Ectodermal cell (in vitro differentiated cells): ENCODE measurements around the gene PTPRS.

Experiments
- H3K27ac ChIP-seq: 2 replicates; pipeline ENCODE4 v1.7.0; 2013; ENCODE audit warnings: mild to moderate bottlenecking, low read depth, low read length; ENCODE audit not compliant: insufficient read depth, poor library complexity, severe bottlenecking
- H3K27me3 ChIP-seq: 2 replicates; pipeline ENCODE4 v1.7.0; 2013; ENCODE audit warnings: mild to moderate bottlenecking, low read length; ENCODE audit not compliant: insufficient read depth, control insufficient read depth, poor library complexity, severe bottlenecking
- H3K36me3 ChIP-seq: one replicate; pipeline ENCODE4 v1.7.0; 2013; ENCODE audit warnings: low read length; ENCODE audit not compliant: control insufficient read depth, insufficient read depth
- H3K4me1 ChIP-seq: one replicate; pipeline ENCODE4 v1.7.0; 2013; ENCODE audit warnings: low read length; ENCODE audit not compliant: control insufficient read depth, insufficient read depth
- H3K4me3 ChIP-seq: 2 replicates; pipeline ENCODE4 v1.7.0; 2013; ENCODE audit warnings: low read depth, low read length, control low read depth; ENCODE audit not compliant: insufficient read depth
- H3K9me3 ChIP-seq: 2 replicates; pipeline ENCODE4 v1.7.0; 2013; ENCODE audit warnings: mild to moderate bottlenecking, low read length, moderate library complexity; ENCODE audit not compliant: control insufficient read depth
- WGBS, 2 experiments: methylation state at CpG; one replicate each; pipeline ENCODE4 v1.1.7; 2013; ENCODE audit warnings: missing lambda C conversion rate in 2 of 2; 5-methylcytosine and 5-hydroxymethylcytosine counted together

PTPRS gene

GRCh38 chr19:5297272-5297669, 43.3 kb downstream of the PTPRS start:
- peaks cover 3% of the 10 kb centered on the region for H3K4me1 ChIP-seq
- 97 to 98% methylated on average over 4 to 6 of the region's 6 CpGs for WGBS, 2 experiments
- H3K4me3 ChIP-seq, result no peak overlapping the region
- H3K27me3 ChIP-seq, result no peaks in the 10 kb centered on the region
- no peak overlapping the region for H3K27ac ChIP-seq
- no peaks in the 10 kb centered on the region for H3K9me3 ChIP-seq
- H3K36me3 ChIP-seq, result no peaks in the 10 kb centered on the region

DNA sequence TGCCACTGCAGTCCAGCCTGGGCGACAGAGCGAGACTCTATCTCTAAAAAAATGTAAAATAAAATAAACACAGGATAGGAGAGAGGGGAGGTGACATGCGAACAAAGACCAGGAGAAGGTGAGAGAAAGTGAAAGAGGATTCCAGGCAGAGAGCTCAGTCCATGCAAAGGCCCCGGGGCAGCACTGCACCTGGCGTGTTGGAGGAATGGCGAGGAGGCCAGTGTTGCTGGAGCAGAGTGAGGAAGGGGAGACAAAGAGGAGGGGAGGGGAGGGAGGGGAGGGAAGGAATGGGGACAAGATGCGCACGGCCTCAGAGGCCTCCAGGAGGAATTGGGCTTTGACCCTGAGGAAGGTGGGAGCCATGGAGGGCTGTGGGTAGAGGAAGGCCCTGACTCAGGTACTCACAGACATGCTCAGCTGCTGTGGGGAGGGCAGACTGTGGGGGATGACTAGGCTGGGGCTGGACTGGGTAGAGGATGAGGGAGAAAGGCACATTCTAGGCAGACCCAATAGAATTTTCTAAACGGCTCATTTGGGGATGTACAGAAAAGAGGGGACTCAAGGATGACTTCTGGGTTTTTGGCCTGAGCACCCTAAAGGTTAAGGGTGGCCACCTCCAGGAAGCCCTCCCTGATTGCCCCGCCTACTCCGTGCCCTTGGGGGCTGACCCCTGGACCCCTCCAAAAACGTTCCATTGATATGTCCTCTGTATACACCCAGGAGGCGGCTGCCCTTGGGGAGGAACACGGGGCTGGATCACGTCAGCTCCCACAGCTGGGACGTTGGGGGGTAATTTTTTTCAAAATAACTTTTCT, 43.9 kb downstream of the PTPRS start:
- no peak overlapping the region for H3K27ac ChIP-seq
- H3K9me3 ChIP-seq, result no peaks in the 10 kb centered on the region
- H3K4me3 ChIP-seq, result no peak overlapping the region
- H3K27me3 ChIP-seq, result no peaks in the 10 kb centered on the region
- no peaks in the 10 kb centered on the region for H3K36me3 ChIP-seq
- H3K4me1 ChIP-seq, result peaks cover 8% of the 10 kb centered on the region
- 90 to 92% methylated on average over 14 to 16 of the region's 16 CpGs for WGBS, 2 experiments

DNA sequence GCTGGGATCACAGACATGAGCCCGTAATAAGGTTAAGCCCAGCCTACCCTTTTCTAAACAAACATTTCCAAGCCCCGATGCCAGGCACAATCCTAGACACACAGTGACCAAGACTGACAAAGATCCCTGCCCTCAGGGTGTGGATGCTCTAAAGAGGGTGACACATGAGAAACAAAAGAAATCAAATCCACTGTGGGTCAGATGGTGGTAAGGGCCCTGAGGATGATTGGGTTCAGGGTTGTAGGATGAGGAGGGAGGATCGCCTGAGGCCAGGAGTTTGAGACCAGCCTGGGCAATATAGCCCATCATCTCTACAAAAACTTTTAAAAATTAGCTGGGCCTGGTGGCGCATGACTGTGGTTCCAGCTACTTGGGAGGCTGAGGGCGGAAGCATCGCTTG, 44.6 kb downstream of the PTPRS start:
- Histone ChIP-seq H3K4me1 (peaks cover 14% of the 10 kb centered on the region), H3K27ac (no peak overlapping the region), H3K9me3 (no peaks in the 10 kb centered on the region), H3K27me3 (no peaks in the 10 kb centered on the region), H3K36me3 (no peaks in the 10 kb centered on the region), H3K4me3 (no peak overlapping the region)
- 96 to 97% methylated on average over 6 of the region's 6 CpGs for WGBS, 2 experiments

GRCh38 chr19:5294403-5295160, 46.0 kb downstream of the PTPRS start:
- Histone ChIP-seq H3K9me3 (no peaks in the 10 kb centered on the region), H3K27ac (peak overlapping the region; percentile 71), H3K4me3 (peak overlapping the region; percentile 63), H3K27me3 (no peaks in the 10 kb centered on the region), H3K36me3 (no peaks in the 10 kb centered on the region), H3K4me1 (peaks cover 23% of the 10 kb centered on the region)
- 69% methylated on average over 22 of the region's 22 CpGs for WGBS, 2 experiments

GRCh38 chr19:5293612-5294378, 46.8 kb downstream of the PTPRS start:
- Histone ChIP-seq H3K36me3 (no peaks in the 10 kb centered on the region), H3K9me3 (no peaks in the 10 kb centered on the region), H3K27me3 (no peaks in the 10 kb centered on the region), H3K4me3 (peak overlapping the region; percentile 63), H3K4me1 (peaks cover 23% of the 10 kb centered on the region), H3K27ac (peak overlapping the region; percentile 71)
- WGBS, 2 experiments, result 1% methylated on average over 47 of the region's 47 CpGs

DNA sequence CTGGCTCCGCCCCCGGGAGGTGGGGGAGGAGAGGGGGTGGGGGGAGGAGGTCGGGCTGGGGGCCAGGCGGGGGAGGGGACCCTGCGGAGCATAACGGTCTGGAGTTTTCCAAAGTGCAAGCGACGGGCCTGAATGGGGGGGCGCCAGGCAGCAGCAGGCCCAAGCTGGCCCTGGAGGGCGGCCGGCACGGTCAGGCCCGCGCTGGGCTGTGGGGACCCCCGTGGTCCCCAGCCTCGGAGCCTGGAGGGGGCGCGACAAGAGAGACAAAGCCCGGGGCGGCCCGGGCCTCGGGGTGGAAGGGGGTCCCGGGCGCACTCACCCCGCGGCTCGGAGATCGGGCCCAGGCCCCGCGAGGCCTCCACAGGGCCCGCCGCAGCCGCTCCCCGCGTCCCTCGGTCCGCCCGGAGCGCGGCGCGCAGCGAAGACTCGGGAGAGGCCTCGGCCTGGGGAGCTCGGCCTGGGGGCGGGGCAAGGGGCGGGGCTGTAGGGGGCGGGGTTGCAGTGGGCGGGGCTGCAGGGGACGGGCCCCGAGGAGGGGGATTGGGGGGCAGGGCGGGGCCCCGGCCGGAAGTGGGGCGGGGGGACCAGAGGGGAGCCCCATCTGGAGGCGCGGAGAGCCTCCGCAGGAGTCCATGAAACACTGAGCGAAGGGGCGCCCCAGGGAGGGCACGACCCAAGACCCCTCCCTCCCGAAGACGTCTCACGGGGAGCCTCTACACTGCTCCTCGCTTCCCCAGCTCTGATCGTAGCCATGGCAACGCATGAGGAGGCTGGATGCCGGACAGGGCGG, 47.6 kb downstream of the PTPRS start:
- Histone ChIP-seq H3K27me3 (no peaks in the 10 kb centered on the region), H3K4me3 (peak overlapping the region; percentile 63), H3K9me3 (no peaks in the 10 kb centered on the region), H3K4me1 (peaks cover 23% of the 10 kb centered on the region), H3K36me3 (no peaks in the 10 kb centered on the region), H3K27ac (peak overlapping the region; percentile 87)
- WGBS, 2 experiments, result 0 to 1% methylated on average over 68 of the region's 70 CpGs

- Histone ChIP-seq H3K9me3 (no peaks in the 10 kb centered on the region), H3K4me1 (peaks cover 23% of the 10 kb centered on the region), H3K4me3 (peak overlapping the region; percentile 63), H3K36me3 (no peaks in the 10 kb centered on the region), H3K27ac (no peak overlapping the region), H3K27me3 (no peaks in the 10 kb centered on the region)
- WGBS, 2 experiments, result 14 to 17% methylated on average over 11 to 13 of the region's 17 CpGs
Observed at GRCh38 chr19:5292453-5292821, 48.2 kb downstream of the PTPRS start.

DNA sequence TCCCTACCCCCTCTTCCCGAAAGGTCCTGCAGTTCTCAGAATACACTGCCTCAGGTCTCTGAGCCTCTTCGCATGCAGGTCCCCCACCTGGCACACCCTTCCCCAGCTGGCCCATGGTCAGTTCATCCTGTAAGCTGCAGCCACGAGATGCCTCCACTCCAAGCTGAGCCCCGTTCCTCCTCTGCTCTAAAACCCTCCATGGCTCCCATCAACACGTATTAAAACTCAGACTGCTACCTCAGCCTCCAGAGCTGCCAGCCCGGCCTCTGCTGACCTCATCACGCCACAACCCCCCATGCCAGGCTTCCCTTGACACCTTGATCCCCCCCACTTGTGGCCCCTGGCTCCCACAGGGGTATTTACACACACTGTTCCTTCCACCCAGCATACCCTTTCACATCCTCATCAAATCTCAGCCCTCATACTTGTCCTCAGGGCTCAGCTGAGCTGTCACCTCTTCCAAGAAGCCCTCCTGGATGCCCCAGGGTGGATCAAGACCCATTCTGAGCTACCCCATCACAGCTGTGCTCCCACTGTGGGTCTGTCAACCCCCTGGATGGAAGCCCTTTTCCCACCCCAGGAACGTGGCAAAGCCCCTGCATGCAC, 48.9 kb downstream of the PTPRS start:
- no peaks in the 10 kb centered on the region for H3K36me3 ChIP-seq
- H3K9me3 ChIP-seq, result no peaks in the 10 kb centered on the region
- no peaks in the 10 kb centered on the region for H3K27me3 ChIP-seq
- 89 to 90% methylated on average over 8 of the region's 8 CpGs for WGBS, 2 experiments
- peaks cover 23% of the 10 kb centered on the region for H3K4me1 ChIP-seq
- H3K4me3 ChIP-seq, result peak overlapping the region; percentile 63
- no peak overlapping the region for H3K27ac ChIP-seq
